K562 (cell line): ENCODE measurements around the gene GH2. TPM values are rescaled to one million over a fixed set of nuclear protein-coding genes. Genes with fewer than 3 reads are reported as not detected.
"Not testable (repeated sequence)": the region's sequence is repeated elsewhere in the genome, so short reads cannot be mapped to it uniquely, and the experiment has no call there.

Source experiments
- ATAC-seq: fragments of 200-7000 bp; cut with Tn5 transposase; 3 replicates; pipeline ENCODE4 v1.9.1; 2020; ENCODE audit warnings: moderate library complexity
- BruUV-seq: library from RNA; stranded (reverse); fragments of 400-500 nt; replicated peaks from 2 replicates; lab custom pipeline; 2021; lab: Mats Ljungman, UMichigan
- CTCF ChIA-PET: fragments of 300-600 bp; formaldehyde crosslinking; extraction: SDS; loops from one replicate; lab custom pipeline; 2021; ENCODE audit warnings: low intra/inter-chr PET ratio; lab: Yijun Ruan, JAX
- POLR2A ChIA-PET: fragments of 300-600, 350-650 bp; sonication (Branson Sonifier 250); formaldehyde crosslinking; extraction: SDS; loops from one replicate; lab custom pipeline; 2021; ENCODE audit warnings: antibody characterized with exemption, inconsistent platforms; lab: Yijun Ruan, JAX
- DNase-seq, 4 experiments: peaks; one replicate each; pipeline versions ENCODE4 v3.0.0 to v3.0.0-alpha.2; 2011 to 2018; ENCODE audit warnings: low spot score in 3 of 4, mixed read lengths in 3 of 4; ENCODE audit errors: extremely low read depth in 1 of 4
- FAIRE-seq: peaks from 2 replicates; lab custom pipeline; 2011; peaks lifted over from hg19 to GRCh38; lab: Jason Lieb, UNC
- H2AFZ ChIP-seq: 2 replicates; pipeline ENCODE4 v1.6.0; 2011; ENCODE audit warnings: low read depth, low read length, control low read depth, inconsistent platforms
- H3K27ac ChIP-seq: fragments of 200-600 bp; 3 replicates; pipeline ENCODE4 v1.8.0; 2011; ENCODE audit warnings: low read depth, mild to moderate bottlenecking, control low read depth, inconsistent platforms, low read length, moderate library complexity, mixed read lengths; ENCODE audit errors: extremely low read depth
- H3K27me3 ChIP-seq, 2 experiments: fragments of 300-600 bp in 1 of 2; 2 replicates in 1 of 2; 3 replicates in 1 of 2; pipeline versions ENCODE4 v1.6.0 to v1.8.0; 2011; ENCODE audit warnings: inconsistent platforms in 2 of 2, low read length in 2 of 2, mild to moderate bottlenecking in 1 of 2, mixed read lengths in 1 of 2, moderate library complexity in 1 of 2; ENCODE audit not compliant: control insufficient read depth in 2 of 2, insufficient read depth in 2 of 2
- H3K36me3 ChIP-seq: fragments of 300-600 bp; 3 replicates; pipeline ENCODE4 v1.8.0; 2011; ENCODE audit warnings: mild to moderate bottlenecking, low read length, inconsistent platforms; ENCODE audit not compliant: control insufficient read depth, insufficient read depth
- H3K4me1 ChIP-seq, 2 experiments: fragments of 200-600 bp in 1 of 2; replicated peaks in 1 of 2; 2 replicates in 1 of 2; 3 replicates in 1 of 2; pipeline versions ENCODE4 v1.5.1 to v1.8.0; 2011; ENCODE audit warnings: inconsistent platforms in 2 of 2, low read length in 2 of 2, mild to moderate bottlenecking in 1 of 2, mixed read lengths in 1 of 2, moderate library complexity in 1 of 2; ENCODE audit not compliant: control insufficient read depth in 2 of 2, insufficient read depth in 2 of 2
- H3K4me2 ChIP-seq: 2 replicates; pipeline ENCODE4 v1.6.1; 2011; ENCODE audit warnings: low read length, control low read depth, inconsistent platforms, mixed read lengths; ENCODE audit not compliant: insufficient read depth
- H3K4me3 ChIP-seq: fragments of 200-600 bp; sonication (generic), shearing (Covaris generic); 2 replicates; pipeline ENCODE4 v1.5.1; 2016; ENCODE audit warnings: control low read depth, inconsistent platforms
- H3K79me2 ChIP-seq: fragments of 200-600 bp; 3 replicates; pipeline ENCODE4 v1.8.0; 2011; ENCODE audit warnings: low read length, inconsistent platforms; ENCODE audit not compliant: control insufficient read depth, insufficient read depth
- H3K9ac ChIP-seq, 2 experiments: 2 replicates each; pipeline versions ENCODE4 v1.6.0 to v1.6.1; 2011; ENCODE audit warnings: low read depth in 2 of 2, low read length in 2 of 2, control low read depth in 1 of 2, inconsistent platforms in 1 of 2, mild to moderate bottlenecking in 1 of 2, mixed read lengths in 1 of 2; ENCODE audit not compliant: insufficient read depth in 1 of 2
- H3K9me1 ChIP-seq: one replicate; pipeline ENCODE4 v1.6.0; 2011; ENCODE audit warnings: inconsistent platforms, mild to moderate bottlenecking, low read length, moderate library complexity; ENCODE audit not compliant: control insufficient read depth, insufficient read depth
- H3K9me3 ChIP-seq: replicated peaks from 2 replicates; pipeline ENCODE4 v1.5.1; 2011; ENCODE audit warnings: low read depth, low read length, inconsistent platforms; ENCODE audit not compliant: control insufficient read depth, insufficient read depth
- H4K20me1 ChIP-seq: replicated peaks from 2 replicates; pipeline ENCODE4 v1.6.1; 2011; ENCODE audit warnings: low read length, inconsistent platforms, mixed read lengths; ENCODE audit not compliant: control insufficient read depth, insufficient read depth
- CREB1 ChIP-seq, 2 experiments: sonication (generic) in 1 of 2; formaldehyde crosslinking in 1 of 2; IDR thresholded peaks; 2 replicates each; pipeline versions ENCODE4 v1.6.1 to v1.8.0; 2012 to 2022; ENCODE audit warnings: inconsistent platforms in 1 of 2, mild to moderate bottlenecking in 1 of 2, missing genetic modification reagents in 1 of 2, moderate library complexity in 1 of 2
- CXXC5 ChIP-seq: fragments of 250-450 bp; sonication (Bioruptor Pico); IDR thresholded peaks from 2 replicates; pipeline ENCODE4 v1.8.0; 2022; ENCODE audit warnings: inconsistent platforms, mild to moderate bottlenecking, moderate library complexity
- KHSRP ChIP-seq: fragments of 450-650 bp; IDR thresholded peaks from 2 replicates; pipeline ENCODE4 v1.6.1; 2017
- NKRF ChIP-seq: fragments of 450-650 bp; IDR thresholded peaks from 2 replicates; pipeline ENCODE4 v1.6.1; 2016; ENCODE audit warnings: borderline replicate concordance
- SMARCA5 ChIP-seq: fragments of 450-650 bp; IDR thresholded peaks from 2 replicates; pipeline ENCODE4 v1.6.1; 2016
- SRSF3 ChIP-seq: fragments of 200-400 bp; formaldehyde crosslinking; IDR thresholded peaks from 2 replicates; pipeline ENCODE4 v1.6.1; 2016; ENCODE audit warnings: mild to moderate bottlenecking, low read length, moderate library complexity; ENCODE audit not compliant: insufficient read depth
- YBX1 ChIP-seq: fragments of 450-650 bp; IDR thresholded peaks from 2 replicates; pipeline ENCODE4 v1.7.1; 2016; ENCODE audit warnings: mild to moderate bottlenecking
- ZNF282 ChIP-seq: sonication (generic); formaldehyde crosslinking; IDR thresholded peaks from 2 replicates; pipeline ENCODE4 v1.8.1; 2023; ENCODE audit warnings: missing genetic modification reagents
- WGBS: fragments of 100-300 bp; shearing (Covaris generic); methylation state at CpG from one replicate; pipeline ENCODE4 v1.1.6; 2016; ENCODE audit warnings: low coverage, mixed read lengths; ENCODE audit not compliant: insufficient coverage; ENCODE audit errors: missing lambda C conversion rate; 5-methylcytosine and 5-hydroxymethylcytosine counted together
- in situ Hi-C: fragments of 300-500 bp; cut with MboI; formaldehyde crosslinking; loops from 4 replicates; pipeline ENCODE4 v1.15.0; 2018; ENCODE audit warnings: inconsistent platforms, mixed read lengths
- intact Hi-C: fragments of 100-400 bp; cut with micrococcal nuclease; formaldehyde crosslinking; loops from 2 replicates; pipeline ENCODE4 v1.14.2; 2022
- polyA plus RNA-seq, 8 experiments: library from polyadenylated mRNA; depleted of rRNA in 4 of 8; stranded (reverse) in 5 of 8; unstranded in 3 of 8; fragments of >200 nt; fragmentation: Nextera tagmentation in 2 of 8; fragmentation: Illumina TruSeq in 1 of 8; extraction: Ambion mirVana in 2 of 8; extraction: Trizol in 1 of 8; gene quantifications; 2 replicates each; pipeline versions ENCODE4 v1.2.1 to v1.2.3, GENCODE V29; 2011 to 2014; ENCODE audit warnings: inconsistent platforms in 1 of 8, missing spikeins in 1 of 8
- total RNA-seq, 7 experiments: library from RNA; depleted of rRNA in 6 of 7; stranded (reverse); fragments of >200 nt in 6 of 7; fragmentation: Illumina TruSeq in 2 of 7; extraction: Trizol in 2 of 7; gene quantifications; 2 replicates each; pipeline versions ENCODE4 v1.2.1 to v1.2.3, GENCODE V29; 2011 to 2021; ENCODE audit warnings: low replicate concordance in 1 of 7

Gene GH2
- total and polyA plus RNA-seq, 9 of the 15 experiments (the other 6 are each of a cell fraction or from before 2014, with no cell fraction given) = not detected

- TF ChIP-seq NKRF (no peak), YBX1 (no peak), CREB1 (IDR thresholded peaks at IDR 0.05) (no peak), CREB1 (CRISPR knock-in tag; IDR thresholded peaks at IDR 0.05) (no peak), KHSRP (no peak), SMARCA5 (no peak), SRSF3 (no peak), CXXC5 (CRISPR knock-in tag) (no peak), ZNF282 (CRISPR knock-in tag) (no peak)
Measured at GRCh38 chr17:63925615-63926014, 43.9 kb upstream of the GH2 start (continued).

GRCh38 chr17:63922402-63922801 is 40.7 kb upstream of the GH2 start:
- H3K4me2 ChIP-seq, H3K79me2 ChIP-seq, H3K36me3 ChIP-seq, ATAC-seq, in situ Hi-C loops, H3K9me1 ChIP-seq, H3K27ac ChIP-seq, H3K9ac ChIP-seq, H4K20me1 ChIP-seq, intact Hi-C loops, DNase-seq, H3K9me3 ChIP-seq, BruUV-seq, CTCF ChIA-PET, H3K4me1 ChIP-seq, FAIRE-seq, H3K4me3 ChIP-seq: not testable (repeated sequence)
- Histone ChIP-seq H3K27me3 (peaks cover 3 to 18% of the 10 kb centered on the region in 2 experiments; a peak in 4 of 5 replicates), H2AFZ (0 out of 2 replicates have a peak overlapping the region, but pooled peaks have one; percentile 40)
- WGBS = 4% methylated on average over 7 of the region's 9 CpGs
- POLR2A ChIA-PET = interaction anchor here (0.6 kb wide), 1 partner anchor 166 kb away, joined by 3 read pairs; no protein-coding TSS in a partner anchor

GRCh38 chr17:63920779-63921178 is 39.0 kb upstream of the GH2 start:
- POLR2A ChIA-PET, H3K4me3 ChIP-seq, H2AFZ ChIP-seq, FAIRE-seq, ATAC-seq, H3K4me2 ChIP-seq, H3K79me2 ChIP-seq, H3K36me3 ChIP-seq, CTCF ChIA-PET, H3K9ac ChIP-seq, BruUV-seq, H3K27ac ChIP-seq, in situ Hi-C loops, intact Hi-C loops, H3K4me1 ChIP-seq, H3K9me1 ChIP-seq, H4K20me1 ChIP-seq, DNase-seq, H3K9me3 ChIP-seq: not testable (repeated sequence)
- WGBS = 5% methylated on average over 5 of the region's 5 CpGs
- H3K27me3 ChIP-seq = peaks cover 3 to 29% of the 10 kb centered on the region in 2 experiments; a peak in 4 of 5 replicates
